ENCODE results near the gene TMX2. TPM values are rescaled to one million over a fixed set of nuclear protein-coding genes. Genes with fewer than 3 reads are reported as not detected.
"Not testable (repeated sequence)": the region's sequence is repeated elsewhere in the genome, so short reads cannot be mapped to it uniquely, and the experiment has no call there.

The TMX2 gene
- polyA plus RNA-seq, result 10 to 100 TPM; 43.1 to 82.9 (median 45.8) TPM

GRCh38 chr11:57712256-57713150, at the start of gene TMX2:
Gene TMX2 (plus strand): TSS chr11:57712593. CDS start chr11:57712619, 26 bp downstream.
- H3K27ac ChIP-seq (ENCODE audit: low read depth, low read length), result peak within 1 kb of the TSS; percentile 51
- WGBS, 3 donors, result 0 to 1% (median 0%) methylated on average over 53 of the region's 53 CpGs

DNA sequence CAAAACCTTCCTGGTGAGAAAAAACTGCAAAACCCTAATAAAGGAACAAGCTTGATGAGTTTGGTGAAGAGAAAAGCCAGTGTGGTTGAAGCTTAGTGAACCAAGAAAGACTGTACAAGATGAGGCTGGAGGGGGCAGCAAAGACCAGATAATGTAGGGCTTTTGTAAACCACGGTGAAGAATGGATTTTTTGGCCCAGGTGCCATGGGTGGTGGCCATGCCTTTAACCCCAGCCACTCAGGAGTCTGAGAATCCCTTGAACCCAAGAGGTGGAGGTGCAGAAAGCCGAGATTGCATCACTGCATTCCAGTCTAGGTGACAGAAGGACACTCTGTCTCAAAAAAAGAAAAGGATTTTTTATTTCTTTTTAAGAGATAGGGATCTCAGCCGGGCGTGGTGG, 49.5 kb upstream of the TMX2 start:
- WGBS, 3 donors, result 74 to 76% (median 75%) methylated on average over 4 of the region's 4 CpGs
- H3K27ac ChIP-seq (ENCODE audit: low read depth, low read length), result no peak overlapping the region

GRCh38 chr11:57663975-57664374, 48.4 kb upstream of the TMX2 start:
- WGBS, 3 donors, result 79 to 85% (median 80%) methylated on average over 9 of the region's 9 CpGs
- no peak overlapping the region for H3K27ac ChIP-seq (ENCODE audit: low read depth, low read length)

GRCh38 chr11:57667117-57667735, 45.2 kb upstream of the TMX2 start:
- WGBS, 3 donors, result 0 to 1% (median 1%) methylated on average over 29 of the region's 29 CpGs
- peak overlapping the region; percentile 80 for H3K27ac ChIP-seq (ENCODE audit: low read depth, low read length)

DNA sequence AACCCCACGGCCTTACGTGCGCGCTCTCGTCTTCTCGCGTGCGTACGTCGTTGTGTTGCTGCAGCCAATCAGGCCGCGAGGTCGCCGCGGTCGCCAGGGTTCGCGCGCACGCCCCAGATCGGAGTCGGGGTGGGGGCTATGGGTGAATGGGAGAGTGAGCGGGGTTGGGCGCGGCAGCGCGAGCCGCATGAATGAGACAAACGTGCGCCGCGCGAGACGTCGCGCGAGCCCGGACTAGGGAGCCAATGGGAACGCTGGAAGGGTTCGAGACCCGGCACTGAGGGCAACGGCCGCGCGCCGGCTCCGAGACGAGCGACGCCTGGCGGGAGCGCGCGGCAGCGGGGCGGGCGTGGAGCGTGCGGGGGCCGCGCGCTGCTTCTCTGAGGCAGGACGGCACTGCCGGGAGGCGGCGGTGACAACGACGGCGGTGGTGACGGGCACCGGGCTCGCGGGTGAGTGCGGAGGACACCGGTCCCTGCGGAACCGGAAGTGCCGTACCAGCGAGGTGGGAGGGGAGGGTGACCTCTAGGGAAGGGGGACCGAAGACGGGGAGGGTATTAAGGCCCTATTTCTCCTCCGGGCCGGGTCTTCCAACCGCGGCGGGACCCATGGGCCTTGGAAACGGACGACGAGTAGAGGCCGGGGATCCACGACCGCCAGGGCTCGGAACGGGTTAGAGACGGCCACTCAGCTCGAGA, 44.5 kb upstream of the TMX2 start, which contains the start of gene ZDHHC5:
ZDHHC5 (plus strand) TSS at position 379 of the 698 bp plus-strand sequence. CDS start 4,977 bp downstream, outside the sequence.
- 0% methylated on average over 86 to 96 of the region's 96 CpGs for WGBS, 3 donors
- peak within 1 kb of the TSS; percentile 98 for H3K27ac ChIP-seq (ENCODE audit: low read depth, low read length)

GRCh38 chr11:57668434-57668782, 44.0 kb upstream of the TMX2 start:
- 0 to 1% (median 1%) methylated on average over 30 to 31 of the region's 31 CpGs for WGBS, 3 donors
- H3K27ac ChIP-seq (ENCODE audit: low read depth, low read length), result peak overlapping the region; percentile 98

GRCh38 chr11:57674251-57674650, 38.1 kb upstream of the TMX2 start:
- H3K27ac ChIP-seq (ENCODE audit: low read depth, low read length), result no peak overlapping the region

GRCh38 chr11:57675176-57675941, 37.0 kb upstream of the TMX2 start:
- no peak overlapping the region for H3K27ac ChIP-seq (ENCODE audit: low read depth, low read length)
- WGBS, 3 donors, result 84 to 85% (median 85%) methylated on average over 3 of the region's 3 CpGs

GRCh38 chr11:57679396-57679795, 33.0 kb upstream of the TMX2 start:
- 82 to 91% (median 87%) methylated on average over 4 of the region's 4 CpGs for WGBS, 3 donors
- no peak overlapping the region for H3K27ac ChIP-seq (ENCODE audit: low read depth, low read length)

- H3K27ac ChIP-seq (ENCODE audit: low read depth, low read length), result no peak overlapping the region
- WGBS, 3 donors, result 80 to 87% (median 85%) methylated on average over 2 of the region's 2 CpGs
These were observed 31.9 kb upstream of the TMX2 start for GRCh38 chr11:57680552-57680874.

- H3K27ac ChIP-seq (ENCODE audit: low read depth, low read length), result no peak overlapping the region
- WGBS, 3 donors, result 50 to 74% (median 58%) methylated on average over 1 of the region's 1 CpG
These were observed 31.2 kb upstream of the TMX2 start for GRCh38 chr11:57681168-57681567.

- H3K27ac ChIP-seq (ENCODE audit: low read depth, low read length), result not testable (repeated sequence)
- 97 to 100% (median 99%) methylated on average over 5 of the region's 5 CpGs for WGBS, 3 donors
These were observed 21.9 kb upstream of the TMX2 start for GRCh38 chr11:57690474-57690873.

DNA sequence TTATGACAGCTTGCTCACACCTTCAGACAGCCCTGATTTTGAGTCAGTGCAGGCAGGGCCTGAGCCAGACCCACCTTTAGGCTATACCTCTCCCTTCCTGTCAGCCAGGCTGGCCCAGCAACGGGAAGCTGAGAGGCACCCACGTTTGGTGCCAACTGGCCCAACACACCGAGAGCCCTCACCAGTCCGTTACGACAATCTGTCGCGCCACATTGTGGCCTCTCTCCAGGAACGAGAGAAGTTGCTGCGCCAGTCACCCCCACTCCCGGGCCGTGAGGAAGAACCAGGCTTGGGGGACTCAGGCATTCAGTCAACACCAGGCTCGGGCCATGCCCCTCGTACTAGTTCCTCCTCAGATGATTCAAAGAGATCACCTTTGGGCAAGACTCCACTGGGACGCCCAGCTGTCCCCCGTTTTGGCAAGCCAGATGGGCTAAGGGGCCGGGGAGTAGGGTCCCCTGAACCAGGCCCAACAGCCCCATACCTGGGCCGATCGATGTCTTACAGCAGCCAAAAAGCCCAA, 13.5 kb upstream of the TMX2 start:
- H3K27ac ChIP-seq (ENCODE audit: low read depth, low read length), result no peak overlapping the region
- 85 to 90% (median 90%) methylated on average over 18 of the region's 18 CpGs for WGBS, 3 donors

DNA sequence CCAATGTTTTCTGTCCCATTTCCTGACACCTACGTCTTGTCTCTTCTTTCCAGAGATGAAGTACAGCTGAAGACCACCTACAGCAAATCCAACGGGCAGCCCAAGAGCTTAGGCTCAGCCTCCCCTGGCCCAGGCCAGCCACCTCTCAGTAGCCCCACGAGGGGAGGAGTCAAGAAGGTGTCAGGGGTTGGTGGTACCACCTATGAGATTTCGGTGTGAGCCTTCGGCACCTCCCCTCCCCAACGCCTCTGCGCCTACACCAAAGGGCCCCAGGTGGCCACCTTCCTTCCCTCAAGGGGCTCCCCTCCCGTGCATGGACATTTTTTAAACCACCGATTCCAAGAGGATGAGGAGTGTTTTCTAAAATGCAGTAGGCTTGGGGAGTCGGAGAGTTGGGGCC, 12.6 kb upstream of the TMX2 start:
- no peak overlapping the region for H3K27ac ChIP-seq (ENCODE audit: low read depth, low read length)
- WGBS, 3 donors, result 86 to 88% (median 86%) methylated on average over 10 of the region's 10 CpGs

DNA sequence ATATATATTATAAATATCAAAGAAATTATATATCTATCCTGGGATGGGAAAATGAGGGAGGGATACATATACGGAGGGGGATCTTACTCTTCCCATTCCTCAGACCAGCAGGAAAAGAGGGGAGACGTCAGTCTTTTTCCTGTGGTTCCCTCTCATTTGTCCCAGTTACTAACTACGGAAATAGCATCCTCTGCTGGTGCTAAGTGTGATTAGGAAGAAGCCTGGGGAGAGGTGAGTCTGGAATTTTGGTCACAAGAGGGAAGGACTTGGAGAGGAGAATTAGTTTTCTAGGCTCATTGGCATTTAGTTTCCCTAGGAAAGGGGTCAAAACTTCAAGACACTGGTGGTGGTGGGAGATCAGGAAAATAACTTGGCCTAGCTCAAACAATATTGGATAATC, 12.0 kb upstream of the TMX2 start:
- H3K27ac ChIP-seq (ENCODE audit: low read depth, low read length), result no peak overlapping the region
- 49 to 74% (median 63%) methylated on average over 3 of the region's 3 CpGs for WGBS, 3 donors

GRCh38 chr11:57703341-57703740, 9.1 kb upstream of the TMX2 start:
- WGBS, 3 donors, result 92 to 93% (median 92%) methylated on average over 4 of the region's 4 CpGs
- H3K27ac ChIP-seq (ENCODE audit: low read depth, low read length), result no peak overlapping the region

DNA sequence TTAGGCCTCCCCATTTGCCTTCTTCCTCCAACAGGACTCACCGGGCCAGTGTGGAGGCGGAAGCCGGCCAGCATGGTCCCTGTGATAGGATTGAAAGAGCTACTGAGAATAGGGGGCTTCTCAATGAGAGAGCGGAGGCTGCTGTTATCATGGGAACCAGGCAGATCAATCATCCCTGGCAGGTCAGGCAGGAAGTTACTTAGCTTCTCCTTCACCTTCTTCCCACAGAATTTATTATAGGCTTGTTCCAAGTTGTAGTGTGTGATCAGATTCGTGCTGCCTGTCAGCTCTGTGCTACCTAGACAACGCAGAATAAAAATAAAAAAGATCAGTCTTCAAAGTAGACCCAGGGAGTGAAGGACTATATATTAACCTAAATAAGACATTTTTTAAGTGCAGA, 7.5 kb upstream of the TMX2 start:
- H3K27ac ChIP-seq (ENCODE audit: low read depth, low read length), result no peak overlapping the region
- WGBS, 3 donors, result 85 to 90% (median 87%) methylated on average over 6 of the region's 6 CpGs

DNA sequence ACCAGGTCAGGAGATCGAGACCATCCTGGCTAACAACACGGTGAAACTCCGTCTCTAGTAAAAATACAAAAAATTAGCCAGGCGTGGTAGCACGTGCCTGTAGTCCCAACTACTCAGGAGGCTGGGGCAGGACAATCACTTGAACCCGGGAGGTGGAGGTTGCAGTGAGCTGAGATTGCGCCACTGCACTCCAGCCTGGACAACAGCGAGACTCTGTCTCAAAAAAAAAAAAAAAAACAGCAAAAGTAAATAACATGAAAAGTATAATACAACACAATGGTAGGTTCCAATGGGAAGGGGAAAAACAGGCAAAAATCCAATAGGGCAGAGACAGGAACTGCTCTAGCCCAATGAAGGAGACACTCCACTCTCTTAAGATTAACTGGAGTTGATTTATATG, 7.0 kb upstream of the TMX2 start:
- H3K27ac ChIP-seq (ENCODE audit: low read depth, low read length), result not testable (repeated sequence)
- 85 to 90% (median 86%) methylated on average over 8 of the region's 8 CpGs for WGBS, 3 donors
